T-helper 2 cell (primary cell): ENCODE measurements around the gene C1orf105.

Experiments used
- DNase-seq, 5 experiments: peaks; one replicate each; pipeline versions ENCODE4 v3.0.0 to v3.0.0-alpha.2; 2012 to 2022

Gene C1orf105

GRCh38 chr1:172460887-172461315 lies 40.4 kb downstream of the C1orf105 start:
- DNase-seq = no peak

DNA sequence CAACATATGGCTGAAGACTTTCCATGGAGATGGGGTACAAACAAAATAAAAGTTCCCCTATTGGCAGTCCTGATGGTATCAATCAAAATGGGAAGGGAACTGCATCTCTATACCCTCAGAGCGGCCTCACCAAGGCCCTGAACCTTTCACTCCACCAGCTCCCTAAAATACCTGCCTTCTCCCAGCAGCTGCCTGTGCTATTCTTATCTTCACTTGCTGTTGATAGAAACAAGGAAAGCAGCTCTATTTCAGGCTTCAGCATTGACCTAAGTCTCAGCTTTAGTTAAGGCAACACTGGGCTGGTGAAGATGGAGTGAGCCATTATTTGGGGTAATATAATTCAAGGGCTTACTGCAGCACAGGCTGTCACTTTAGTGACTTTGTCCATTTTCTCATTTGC lies 45.1 kb downstream of the C1orf105 start:
- DNase-seq = no peak

- no peak for DNase-seq
Measured at GRCh38 chr1:172466795-172467407, 46.4 kb downstream of the C1orf105 start.

- DNase-seq = no peak
Measured at GRCh38 chr1:172467446-172467845, 47.0 kb downstream of the C1orf105 start.

DNA sequence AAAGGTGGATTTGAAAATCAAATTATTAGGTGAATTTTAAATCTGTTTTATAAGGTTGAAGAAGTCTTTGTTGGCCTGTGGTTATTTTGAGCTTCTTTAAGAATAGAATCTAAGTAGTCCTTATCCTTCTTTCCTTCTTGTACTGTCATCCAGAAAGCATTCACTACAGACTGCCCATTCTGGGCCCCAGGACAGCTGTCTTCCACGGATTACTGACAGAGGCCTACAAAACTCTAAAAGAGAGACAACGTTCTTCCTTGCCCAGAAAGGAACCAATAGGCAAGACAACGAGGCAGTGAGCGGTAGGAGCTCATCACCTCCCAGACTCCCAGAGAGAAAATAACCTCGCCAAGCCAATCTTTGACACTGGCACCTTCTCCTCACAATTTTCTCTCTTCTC lies 47.8 kb downstream of the C1orf105 start:
- DNase-seq = no peak

GRCh38 chr1:172469717-172470116 lies 49.2 kb downstream of the C1orf105 start:
- no peak for DNase-seq

DNA sequence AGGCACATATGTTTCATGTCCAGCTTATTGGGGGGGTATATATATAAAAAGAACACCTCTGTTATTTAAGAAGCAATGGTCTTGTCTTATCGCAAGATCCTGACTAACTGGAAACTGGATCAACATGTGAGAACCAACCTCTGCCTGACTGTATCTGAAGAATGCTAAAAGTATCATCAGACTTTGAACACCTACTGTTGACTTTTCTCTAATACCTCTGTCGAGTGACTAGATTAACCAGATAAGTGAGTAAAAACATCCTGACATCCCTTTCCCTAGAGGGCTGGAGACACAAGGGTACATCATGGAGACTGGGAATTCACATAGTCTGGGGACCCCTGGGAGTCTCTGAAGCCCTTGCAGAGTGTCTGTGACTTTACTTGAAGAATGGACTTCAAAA lies 49.7 kb downstream of the C1orf105 start:
- no peak for DNase-seq

GRCh38 chr1:172471666-172472065 lies 51.2 kb downstream of the C1orf105 start:
- no peak for DNase-seq

DNA sequence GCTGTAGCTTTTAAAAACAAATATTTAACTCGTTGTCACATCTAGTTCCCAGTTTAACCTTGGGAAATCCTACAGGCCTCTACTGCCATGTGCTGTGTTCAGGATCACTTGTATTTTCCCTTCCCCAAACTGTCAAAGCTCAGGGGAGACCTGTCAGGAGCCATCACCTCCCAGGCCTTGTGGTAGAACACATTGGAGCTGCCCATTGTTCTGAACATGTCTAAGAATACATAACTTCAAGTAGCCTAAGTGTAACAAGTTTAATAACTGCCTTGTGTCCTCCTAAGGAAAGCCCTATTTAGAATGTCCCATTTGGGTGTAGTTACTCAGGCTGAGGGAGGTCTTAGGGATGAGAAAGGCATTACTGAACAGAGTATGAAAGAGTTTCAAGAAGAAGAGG lies 52.0 kb downstream of the C1orf105 start:
- no peak for DNase-seq

DNA sequence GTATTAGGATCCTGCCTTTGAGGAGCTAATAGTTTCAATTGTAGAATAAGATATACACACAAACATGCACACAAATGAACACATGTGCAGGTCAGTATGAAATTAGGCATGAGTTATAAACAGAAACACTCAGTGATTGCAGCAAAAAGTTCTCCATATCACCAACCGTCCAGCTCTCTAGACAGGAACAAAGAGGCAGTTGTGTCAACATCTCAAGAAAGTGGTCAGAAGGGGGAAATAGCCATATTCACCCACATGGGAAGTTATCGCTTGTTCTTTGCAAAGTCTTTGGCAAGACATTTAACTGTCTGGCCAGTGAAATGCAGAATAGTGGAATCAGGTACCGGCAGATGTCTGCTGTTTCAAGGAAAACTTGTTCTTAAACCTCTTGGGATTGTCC lies 52.8 kb downstream of the C1orf105 start:
- DNase-seq = no peak

DNA sequence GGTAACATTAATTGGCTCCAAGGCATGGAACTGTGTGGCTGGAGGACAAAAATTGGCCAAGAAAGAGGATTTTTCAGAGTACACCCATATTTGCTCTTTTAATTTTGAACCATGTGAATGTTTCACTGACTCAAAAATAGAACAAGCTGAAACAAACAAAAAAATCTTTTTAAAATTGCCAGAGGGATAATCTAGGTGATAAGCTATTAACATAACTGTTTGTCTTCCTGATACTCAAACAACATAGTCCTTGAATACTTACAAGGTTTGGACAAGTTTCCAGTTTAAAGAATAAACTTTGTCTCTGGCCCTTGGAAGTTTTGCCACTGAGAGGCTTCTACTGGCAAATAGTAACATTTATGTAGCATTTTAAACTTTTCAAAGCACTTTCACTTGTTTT lies 53.4 kb downstream of the C1orf105 start:
- DNase-seq = no peak

DNA sequence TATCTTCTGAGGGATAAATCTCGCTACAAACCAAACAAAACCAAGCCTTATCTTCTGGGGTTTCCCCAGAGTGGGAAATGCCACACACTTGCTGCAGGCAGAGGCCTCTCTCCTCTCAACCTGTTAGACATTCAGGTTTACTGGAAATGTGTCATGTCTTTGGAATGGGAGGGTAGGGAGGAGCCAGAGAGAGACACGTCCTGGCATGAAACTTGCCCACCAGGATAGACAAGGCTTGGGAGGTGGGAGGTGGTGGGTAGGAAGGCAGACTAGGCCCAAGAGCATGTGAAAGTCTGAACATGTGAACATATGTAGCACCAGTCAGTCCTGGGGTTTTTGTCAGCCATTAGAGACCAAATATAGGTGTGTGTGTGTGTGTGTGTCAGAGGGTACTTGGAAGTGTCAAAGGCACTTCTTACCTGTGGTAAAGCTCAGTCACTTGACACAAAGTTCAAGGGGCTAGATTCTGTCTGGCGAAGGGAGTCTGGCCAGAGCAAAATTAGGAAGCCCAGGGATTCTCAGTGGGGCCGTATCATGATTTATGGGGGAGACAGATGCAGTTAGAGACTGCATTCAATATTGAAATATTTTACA lies 55.8 kb downstream of the C1orf105 start:
- no peak for DNase-seq

DNA sequence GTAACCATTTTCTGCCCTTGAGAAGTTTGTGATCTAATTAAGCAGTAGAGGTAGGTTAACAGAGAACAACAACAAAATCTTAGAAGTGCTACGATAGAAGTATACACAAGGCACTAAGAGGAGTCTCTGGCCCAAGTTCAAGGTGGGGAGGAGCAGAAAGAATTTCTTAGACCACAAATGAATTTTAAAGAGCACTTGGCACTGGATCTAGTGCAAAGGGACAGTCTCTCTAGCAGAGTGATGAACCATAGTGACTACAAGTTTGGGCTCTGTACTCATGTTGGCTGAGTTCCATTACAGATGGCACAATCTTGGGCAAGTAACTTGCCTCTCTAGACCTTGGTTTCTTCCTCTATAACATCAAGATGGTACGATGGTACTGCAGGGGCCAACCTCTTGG lies 56.7 kb downstream of the C1orf105 start:
- no peak for DNase-seq

DNA sequence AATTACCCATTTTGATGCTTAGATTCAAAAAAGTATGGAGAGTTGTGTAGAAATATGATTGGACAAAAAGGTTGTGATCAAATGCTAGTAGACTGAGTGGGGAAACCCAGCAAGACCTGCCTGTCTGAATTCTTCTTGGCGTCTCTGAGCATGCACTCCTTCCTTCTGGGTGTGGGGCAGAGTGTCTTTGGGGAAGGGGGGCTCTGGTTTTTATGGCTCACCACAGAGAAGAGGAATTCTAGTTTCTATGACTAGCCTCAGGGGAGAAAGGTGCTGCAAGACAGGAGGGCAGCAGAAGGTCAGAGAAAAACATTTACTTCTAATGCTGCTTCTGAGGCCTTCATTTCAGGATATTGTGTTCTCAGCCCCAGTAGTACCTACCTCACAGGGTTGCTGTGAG lies 57.3 kb downstream of the C1orf105 start:
- no peak for DNase-seq

GRCh38 chr1:172478485-172478884 lies 58.0 kb downstream of the C1orf105 start:
- no peak for DNase-seq

DNA sequence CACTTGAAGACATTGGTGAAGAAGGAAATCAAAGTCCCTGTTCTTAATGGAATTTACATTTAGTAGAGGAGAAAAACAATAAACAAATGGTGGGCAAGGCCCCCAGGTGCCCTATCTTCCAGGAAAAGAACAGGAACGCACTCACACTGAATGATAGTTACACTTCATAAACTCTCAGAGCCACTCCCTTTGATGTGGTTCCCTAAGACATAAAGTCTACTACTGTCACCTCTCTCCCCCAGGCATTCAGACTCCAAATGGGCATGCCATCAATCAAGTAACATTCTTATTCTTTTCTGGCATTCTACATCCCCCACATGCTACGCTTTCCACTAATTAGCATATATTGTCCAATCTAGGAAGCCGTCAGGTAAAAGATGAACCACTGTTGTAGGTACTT lies 59.9 kb downstream of the C1orf105 start:
- DNase-seq = no peak

DNA sequence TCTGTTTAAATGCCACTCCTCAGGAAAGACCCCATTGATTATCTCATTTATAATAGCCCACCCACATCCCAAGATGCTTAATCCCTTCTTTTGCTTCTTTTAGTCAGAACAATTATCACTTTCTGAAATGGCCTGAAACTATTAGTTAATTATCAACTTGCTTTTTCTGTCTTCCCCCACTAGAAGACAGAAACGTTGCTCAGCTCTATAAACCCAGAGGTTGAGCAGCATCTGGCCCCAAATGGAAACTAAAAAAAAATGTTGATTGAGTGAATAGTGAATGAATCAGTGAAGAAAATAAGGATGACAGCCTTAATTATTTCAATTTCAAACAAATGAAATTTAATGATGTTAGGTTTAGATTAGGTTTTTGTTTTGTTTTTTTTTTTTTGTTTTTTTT lies 61.6 kb downstream of the C1orf105 start:
- DNase-seq = no peak

DNA sequence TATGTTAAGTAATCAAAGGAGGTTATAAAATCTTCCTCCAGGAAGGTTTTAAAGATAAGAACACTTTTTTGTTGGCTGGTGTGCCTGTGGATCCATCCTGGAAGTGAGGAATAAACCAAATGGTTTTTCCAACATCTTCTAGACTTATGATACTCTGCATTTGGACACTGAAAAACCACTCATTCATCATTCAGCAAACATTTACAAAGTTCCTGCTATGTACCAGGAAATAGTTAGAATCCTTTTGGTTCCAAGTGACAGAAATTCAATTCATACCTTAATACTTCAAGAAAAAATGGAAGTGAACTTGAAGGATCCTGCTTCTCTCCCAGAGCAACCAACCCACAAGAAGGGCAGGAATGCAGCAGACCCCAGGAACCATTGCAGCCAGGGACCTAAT lies 63.0 kb downstream of the C1orf105 start:
- no peak for DNase-seq

DNA sequence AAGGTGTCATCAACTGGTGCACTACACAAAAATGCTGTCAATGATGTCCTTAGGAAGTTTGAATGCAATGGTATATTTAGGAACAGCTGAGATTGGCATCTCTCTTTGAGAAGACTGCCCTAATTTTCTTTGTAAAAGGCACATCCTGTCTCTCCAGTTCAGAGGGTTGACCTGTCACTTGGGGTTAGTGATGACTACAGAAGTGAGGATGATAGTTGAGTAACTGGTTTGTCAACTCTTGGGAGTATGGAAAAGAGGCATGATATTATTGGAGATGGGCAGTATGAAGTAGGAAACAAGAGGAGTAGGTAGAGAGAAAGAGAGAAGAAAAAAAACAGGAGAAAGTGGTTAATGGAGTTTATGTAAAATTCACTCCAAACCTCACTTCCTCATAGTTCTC lies 63.8 kb downstream of the C1orf105 start:
- DNase-seq = no peak

- DNase-seq = no peak
Measured at GRCh38 chr1:172485626-172486025, 65.1 kb downstream of the C1orf105 start.

DNA sequence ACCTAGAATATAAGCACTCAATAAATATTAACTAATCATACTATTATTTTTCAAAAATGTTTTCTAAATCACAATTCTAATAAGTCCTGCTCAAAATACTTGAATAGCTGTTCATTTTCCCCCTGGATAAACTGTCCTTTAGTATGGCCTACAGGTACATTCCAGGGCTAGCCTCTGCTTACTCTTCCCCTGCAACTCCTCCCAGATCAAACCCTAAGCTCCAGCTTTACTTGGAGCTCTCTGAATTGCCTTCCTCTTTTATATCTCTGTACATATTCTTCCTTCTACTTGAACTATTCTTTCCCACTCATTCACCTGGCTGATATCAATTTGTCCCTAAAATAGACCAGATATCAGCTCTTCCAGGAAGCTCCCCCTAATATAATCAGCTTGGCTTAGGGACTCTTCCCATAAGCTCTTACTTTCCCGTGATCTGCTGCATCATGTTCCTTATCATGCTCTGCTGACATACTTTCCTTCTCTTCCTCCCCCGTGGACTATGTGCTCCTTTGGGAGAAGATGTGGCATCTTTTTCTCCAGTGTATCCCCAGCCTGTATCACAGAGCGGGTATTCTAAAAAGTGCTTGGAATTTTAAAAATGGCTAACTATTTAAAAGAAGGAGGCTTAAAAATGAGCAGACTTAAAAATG lies 66.4 kb downstream of the C1orf105 start:
- DNase-seq = no peak

GRCh38 chr1:172487550-172487949 lies 67.1 kb downstream of the C1orf105 start:
- no peak for DNase-seq

- no peak for DNase-seq
Measured at GRCh38 chr1:172488393-172488792, 67.9 kb downstream of the C1orf105 start.

GRCh38 chr1:172489847-172490246 lies 69.4 kb downstream of the C1orf105 start:
- DNase-seq = no peak

GRCh38 chr1:172492421-172492820 lies 71.9 kb downstream of the C1orf105 start:
- DNase-seq = no peak
